T-helper 2 cell treated with Interferon-gamma antibody and Interleukin-4, amounts not matched to agents 5 μg/mL and 100 μg/mL, for 36 hours (primary cell): Measurements from ENCODE around the gene PHLDA3.

Experiments
- DNase-seq: peaks from one replicate; pipeline ENCODE4 v3.0.0; 2021; ENCODE audit warnings: low spot score
- H3K27ac Mint-ChIP-seq: one replicate; pipeline ENCODE4 v1.8.0; 2021; ENCODE audit warnings: mild to moderate bottlenecking, mixed read lengths
- H3K27me3 Mint-ChIP-seq: one replicate; pipeline ENCODE4 v1.8.0; 2021; ENCODE audit warnings: low read depth, mixed read lengths
- H3K36me3 Mint-ChIP-seq: one replicate; pipeline ENCODE4 v1.8.0; 2021; ENCODE audit warnings: low read depth, mixed read lengths
- H3K4me1 Mint-ChIP-seq: one replicate; pipeline ENCODE4 v1.8.0; 2021; ENCODE audit warnings: low read depth, mixed read lengths
- H3K4me3 Mint-ChIP-seq: one replicate; pipeline ENCODE4 v1.8.0; 2022; ENCODE audit warnings: mild to moderate bottlenecking, moderate library complexity, mixed read lengths
- H3K9me3 Mint-ChIP-seq: one replicate; pipeline ENCODE4 v1.8.0; 2021; ENCODE audit warnings: mixed read lengths

PHLDA3 gene

GRCh38 chr1:201468844-201469644 lies at the start of gene PHLDA3:
TSS of gene PHLDA3 (minus strand) at chr1:201469188. CDS start at chr1:201468786, 402 bp downstream.
- Mint-ChIP-seq H3K27me3 (peaks cover 36% of the 10 kb centered on the region), H3K4me1 (peaks cover 13% of the 10 kb centered on the region), H3K36me3 (peaks cover 18% of the 10 kb centered on the region), H3K27ac (peak within 1 kb of the TSS; percentile 83), H3K9me3 (no peaks in the 10 kb centered on the region), H3K4me3 (peak within 1 kb of the TSS; percentile 90)
- peak; percentile 74 for DNase-seq

- no peak for DNase-seq
- H3K36me3 Mint-ChIP-seq = peaks cover 12% of the 10 kb centered on the region
- H3K4me1 Mint-ChIP-seq = peaks cover 12% of the 10 kb centered on the region
- no peak overlapping the region for H3K4me3 Mint-ChIP-seq
- H3K27ac Mint-ChIP-seq = no peak overlapping the region
- H3K9me3 Mint-ChIP-seq = no peaks in the 10 kb centered on the region
- H3K27me3 Mint-ChIP-seq = no peaks in the 10 kb centered on the region
Observed at GRCh38 chr1:201518071-201518470, 49.1 kb upstream of the PHLDA3 start.

GRCh38 chr1:201517631-201518030 lies 48.6 kb upstream of the PHLDA3 start:
- Mint-ChIP-seq H3K27ac (no peak overlapping the region), H3K9me3 (no peaks in the 10 kb centered on the region), H3K4me1 (peaks cover 13% of the 10 kb centered on the region), H3K27me3 (no peaks in the 10 kb centered on the region), H3K36me3 (peaks cover 11% of the 10 kb centered on the region), H3K4me3 (no peak overlapping the region)
- no peak for DNase-seq

- H3K9me3 Mint-ChIP-seq = no peaks in the 10 kb centered on the region
- H3K27ac Mint-ChIP-seq = no peak overlapping the region
- peaks cover 3% of the 10 kb centered on the region for H3K36me3 Mint-ChIP-seq
- H3K4me1 Mint-ChIP-seq = peaks cover 14% of the 10 kb centered on the region
- H3K27me3 Mint-ChIP-seq = no peaks in the 10 kb centered on the region
- H3K4me3 Mint-ChIP-seq = no peak overlapping the region
- DNase-seq = no peak
Observed at GRCh38 chr1:201516511-201517127, 47.6 kb upstream of the PHLDA3 start.

GRCh38 chr1:201515895-201516294 lies 46.9 kb upstream of the PHLDA3 start:
- Mint-ChIP-seq H3K9me3 (no peaks in the 10 kb centered on the region), H3K36me3 (peaks cover 3% of the 10 kb centered on the region), H3K4me1 (peaks cover 16% of the 10 kb centered on the region), H3K27ac (no peak overlapping the region), H3K27me3 (no peaks in the 10 kb centered on the region), H3K4me3 (no peak overlapping the region)
- no peak for DNase-seq

GRCh38 chr1:201515062-201515750 lies 46.2 kb upstream of the PHLDA3 start:
- Mint-ChIP-seq H3K4me3 (no peak overlapping the region), H3K9me3 (no peaks in the 10 kb centered on the region), H3K4me1 (peaks cover 16% of the 10 kb centered on the region), H3K27me3 (no peaks in the 10 kb centered on the region), H3K36me3 (peaks cover 3% of the 10 kb centered on the region), H3K27ac (no peak overlapping the region)
- no peak for DNase-seq

GRCh38 chr1:201514466-201514865 lies 45.5 kb upstream of the PHLDA3 start:
- H3K4me3 Mint-ChIP-seq = no peak overlapping the region
- no peak overlapping the region for H3K27ac Mint-ChIP-seq
- no peak for DNase-seq
- peaks cover 3% of the 10 kb centered on the region for H3K36me3 Mint-ChIP-seq
- peaks cover 19% of the 10 kb centered on the region for H3K4me1 Mint-ChIP-seq
- no peaks in the 10 kb centered on the region for H3K27me3 Mint-ChIP-seq
- no peaks in the 10 kb centered on the region for H3K9me3 Mint-ChIP-seq

GRCh38 chr1:201513498-201514243 lies 44.7 kb upstream of the PHLDA3 start:
- Mint-ChIP-seq H3K4me3 (no peak overlapping the region), H3K9me3 (no peaks in the 10 kb centered on the region), H3K27me3 (no peaks in the 10 kb centered on the region), H3K36me3 (peaks cover 3% of the 10 kb centered on the region), H3K4me1 (peaks cover 20% of the 10 kb centered on the region), H3K27ac (no peak overlapping the region)
- DNase-seq = no peak

GRCh38 chr1:201511941-201512539 lies 43.1 kb upstream of the PHLDA3 start:
- H3K4me1 Mint-ChIP-seq = peaks cover 30% of the 10 kb centered on the region
- no peaks in the 10 kb centered on the region for H3K9me3 Mint-ChIP-seq
- no peak overlapping the region for H3K27ac Mint-ChIP-seq
- peaks cover 3% of the 10 kb centered on the region for H3K36me3 Mint-ChIP-seq
- H3K27me3 Mint-ChIP-seq = no peaks in the 10 kb centered on the region
- no peak for DNase-seq
- H3K4me3 Mint-ChIP-seq = no peak overlapping the region

- Mint-ChIP-seq H3K4me1 (peaks cover 29% of the 10 kb centered on the region), H3K27ac (no peak overlapping the region), H3K4me3 (no peak overlapping the region), H3K9me3 (no peaks in the 10 kb centered on the region), H3K27me3 (no peaks in the 10 kb centered on the region), H3K36me3 (peaks cover 3% of the 10 kb centered on the region)
- no peak for DNase-seq
Observed at GRCh38 chr1:201511396-201511940, 42.5 kb upstream of the PHLDA3 start.

GRCh38 chr1:201510734-201511133 lies 41.7 kb upstream of the PHLDA3 start:
- DNase-seq = no peak
- H3K4me3 Mint-ChIP-seq = no peak overlapping the region
- H3K27me3 Mint-ChIP-seq = no peaks in the 10 kb centered on the region
- no peaks in the 10 kb centered on the region for H3K9me3 Mint-ChIP-seq
- H3K27ac Mint-ChIP-seq = no peak overlapping the region
- H3K36me3 Mint-ChIP-seq = peaks cover 3% of the 10 kb centered on the region
- H3K4me1 Mint-ChIP-seq = peaks cover 32% of the 10 kb centered on the region

GRCh38 chr1:201509601-201510374 lies 40.8 kb upstream of the PHLDA3 start:
- peaks cover 3% of the 10 kb centered on the region for H3K36me3 Mint-ChIP-seq
- no peak overlapping the region for H3K4me3 Mint-ChIP-seq
- H3K4me1 Mint-ChIP-seq = peaks cover 35% of the 10 kb centered on the region
- H3K27me3 Mint-ChIP-seq = no peaks in the 10 kb centered on the region
- DNase-seq = no peak
- no peaks in the 10 kb centered on the region for H3K9me3 Mint-ChIP-seq
- no peak overlapping the region for H3K27ac Mint-ChIP-seq

- DNase-seq = no peak
- H3K27me3 Mint-ChIP-seq = no peaks in the 10 kb centered on the region
- H3K27ac Mint-ChIP-seq = no peak overlapping the region
- no peaks in the 10 kb centered on the region for H3K9me3 Mint-ChIP-seq
- peaks cover 3% of the 10 kb centered on the region for H3K36me3 Mint-ChIP-seq
- no peak overlapping the region for H3K4me3 Mint-ChIP-seq
- H3K4me1 Mint-ChIP-seq = peaks cover 35% of the 10 kb centered on the region
Observed at GRCh38 chr1:201508809-201509208, 39.8 kb upstream of the PHLDA3 start.
